ENCODE data around the gene MASTL. TPM values are rescaled to one million over a fixed set of nuclear protein-coding genes. Genes with fewer than 3 reads are reported as not detected.

MASTL gene
- total RNA-seq, 1 experiment from 2014 or later = 12.3 TPM

DNA sequence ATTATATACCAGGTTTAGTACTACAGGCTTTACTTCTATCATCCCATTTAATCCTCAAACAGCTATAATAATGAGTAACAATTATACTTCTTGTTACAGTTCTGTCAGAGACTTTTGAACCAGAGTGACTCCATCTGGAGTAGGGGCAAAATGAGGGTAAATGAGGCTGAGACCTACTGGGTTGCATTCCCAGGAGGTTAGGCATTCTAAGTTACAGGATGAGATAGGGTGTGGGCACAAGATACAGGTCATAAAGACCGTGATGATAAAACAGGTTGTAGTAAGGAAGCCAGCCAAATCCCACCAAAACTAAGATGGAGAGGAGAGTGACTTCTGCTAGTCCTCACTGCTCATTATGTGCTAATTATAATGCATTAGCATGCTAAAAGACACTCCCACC is 4.9 kb upstream of the MASTL start:
- TF ChIP-seq, protein P1, sequence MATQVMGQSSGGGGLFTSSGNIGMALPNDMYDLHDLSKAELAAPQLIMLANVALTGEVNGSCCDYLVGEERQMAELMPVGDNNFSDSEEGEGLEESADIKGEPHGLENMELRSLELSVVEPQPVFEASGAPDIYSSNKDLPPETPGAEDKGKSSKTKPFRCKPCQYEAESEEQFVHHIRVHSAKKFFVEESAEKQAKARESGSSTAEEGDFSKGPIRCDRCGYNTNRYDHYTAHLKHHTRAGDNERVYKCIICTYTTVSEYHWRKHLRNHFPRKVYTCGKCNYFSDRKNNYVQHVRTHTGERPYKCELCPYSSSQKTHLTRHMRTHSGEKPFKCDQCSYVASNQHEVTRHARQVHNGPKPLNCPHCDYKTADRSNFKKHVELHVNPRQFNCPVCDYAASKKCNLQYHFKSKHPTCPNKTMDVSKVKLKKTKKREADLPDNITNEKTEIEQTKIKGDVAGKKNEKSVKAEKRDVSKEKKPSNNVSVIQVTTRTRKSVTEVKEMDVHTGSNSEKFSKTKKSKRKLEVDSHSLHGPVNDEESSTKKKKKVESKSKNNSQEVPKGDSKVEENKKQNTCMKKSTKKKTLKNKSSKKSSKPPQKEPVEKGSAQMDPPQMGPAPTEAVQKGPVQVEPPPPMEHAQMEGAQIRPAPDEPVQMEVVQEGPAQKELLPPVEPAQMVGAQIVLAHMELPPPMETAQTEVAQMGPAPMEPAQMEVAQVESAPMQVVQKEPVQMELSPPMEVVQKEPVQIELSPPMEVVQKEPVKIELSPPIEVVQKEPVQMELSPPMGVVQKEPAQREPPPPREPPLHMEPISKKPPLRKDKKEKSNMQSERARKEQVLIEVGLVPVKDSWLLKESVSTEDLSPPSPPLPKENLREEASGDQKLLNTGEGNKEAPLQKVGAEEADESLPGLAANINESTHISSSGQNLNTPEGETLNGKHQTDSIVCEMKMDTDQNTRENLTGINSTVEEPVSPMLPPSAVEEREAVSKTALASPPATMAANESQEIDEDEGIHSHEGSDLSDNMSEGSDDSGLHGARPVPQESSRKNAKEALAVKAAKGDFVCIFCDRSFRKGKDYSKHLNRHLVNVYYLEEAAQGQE (IDR thresholded peaks at IDR 0.05; ENCODE audit: insufficient read depth in 1 of 2, low read depth in 2 of 2, low read length in 1 of 2) = no peak
- no peak for TF ChIP-seq SIN3A (IDR thresholded peaks at IDR 0.05; ENCODE audit: borderline replicate concordance, insufficient read depth, low read depth, low read length)
- TF ChIP-seq POLR2AphosphoS5 (IDR thresholded peaks at IDR 0.05; ENCODE audit: low read depth, low read length) = no peak
- TF ChIP-seq, protein P2, sequence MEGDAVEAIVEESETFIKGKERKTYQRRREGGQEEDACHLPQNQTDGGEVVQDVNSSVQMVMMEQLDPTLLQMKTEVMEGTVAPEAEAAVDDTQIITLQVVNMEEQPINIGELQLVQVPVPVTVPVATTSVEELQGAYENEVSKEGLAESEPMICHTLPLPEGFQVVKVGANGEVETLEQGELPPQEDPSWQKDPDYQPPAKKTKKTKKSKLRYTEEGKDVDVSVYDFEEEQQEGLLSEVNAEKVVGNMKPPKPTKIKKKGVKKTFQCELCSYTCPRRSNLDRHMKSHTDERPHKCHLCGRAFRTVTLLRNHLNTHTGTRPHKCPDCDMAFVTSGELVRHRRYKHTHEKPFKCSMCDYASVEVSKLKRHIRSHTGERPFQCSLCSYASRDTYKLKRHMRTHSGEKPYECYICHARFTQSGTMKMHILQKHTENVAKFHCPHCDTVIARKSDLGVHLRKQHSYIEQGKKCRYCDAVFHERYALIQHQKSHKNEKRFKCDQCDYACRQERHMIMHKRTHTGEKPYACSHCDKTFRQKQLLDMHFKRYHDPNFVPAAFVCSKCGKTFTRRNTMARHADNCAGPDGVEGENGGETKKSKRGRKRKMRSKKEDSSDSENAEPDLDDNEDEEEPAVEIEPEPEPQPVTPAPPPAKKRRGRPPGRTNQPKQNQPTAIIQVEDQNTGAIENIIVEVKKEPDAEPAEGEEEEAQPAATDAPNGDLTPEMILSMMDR (IDR thresholded peaks at IDR 0.05) = no peak
- no peak for TF ChIP-seq TCF7L2 (IDR thresholded peaks at IDR 0.05; ENCODE audit: low read depth, low read length)
- DNase-seq (ENCODE audit: low read depth, low spot score) (no peak), ATAC-seq (no peak)
- no peaks in the 10 kb centered on the region for H3K9me3 ChIP-seq (ENCODE audit: control insufficient read depth, insufficient read depth, low read depth, low read length)
- H3K36me3 ChIP-seq (ENCODE audit: control insufficient read depth, insufficient read depth, low read length) = peaks cover 19% of the 10 kb centered on the region
- BruUV-seq (replicated peaks) = no TSS peak
- POLR2A ChIA-PET = no interaction called here
- in situ Hi-C loops (cut with HindIII; ENCODE audit: low pct_unique_long_range_greater_than_20kb, low sequenced_read_pairs) (no loop called here), intact Hi-C loops (cut with micrococcal nuclease; ENCODE audit: unreplicated experiment) (no loop called here)
- H3K4me3 ChIP-seq (ENCODE audit: low read depth in 2 of 2, low read length in 2 of 2) = no peak overlapping the region
- H3K27me3 ChIP-seq (ENCODE audit: control insufficient read depth, insufficient read depth, low read length) = no peaks in the 10 kb centered on the region
- no peak overlapping the region for H3K27ac ChIP-seq (ENCODE audit: low read length)
- 0 out of 2 replicates have a peak, but pooled peaks cover 2% of the 10 kb centered on the region for H3K4me1 ChIP-seq (ENCODE audit: control insufficient read depth, insufficient read depth, low read length)
- CTCF ChIA-PET = no interaction called here

DNA sequence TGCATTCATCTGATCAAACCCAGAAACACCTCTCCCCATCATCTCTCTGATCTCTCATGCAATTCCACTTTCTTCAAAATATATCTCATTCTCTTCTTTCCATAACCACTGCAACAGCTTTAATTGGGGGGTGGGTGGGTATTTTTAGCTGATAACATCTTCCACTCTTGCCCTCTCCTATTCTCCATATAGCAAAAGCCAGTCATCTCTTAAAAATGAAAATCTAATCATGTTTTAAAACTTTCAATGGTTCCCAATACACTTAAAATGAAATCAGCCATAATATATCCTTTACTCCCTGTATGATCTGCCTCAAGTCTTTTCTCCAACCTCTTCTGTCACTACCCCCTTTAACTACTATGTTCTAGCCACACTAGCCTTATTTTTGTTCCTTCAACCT is 2.5 kb upstream of the MASTL start:
- no TSS peak for BruUV-seq (replicated peaks)
- peak overlapping the region; percentile 96 for H3K27ac ChIP-seq (ENCODE audit: low read length)
- H3K4me3 ChIP-seq (ENCODE audit: low read depth in 2 of 2, low read length in 2 of 2) = peak overlapping the region; percentile 94 to 95
- TF ChIP-seq, protein P1 (IDR thresholded peaks at IDR 0.05; ENCODE audit: insufficient read depth in 1 of 2, low read depth in 2 of 2, low read length in 1 of 2) = no peak
- TF ChIP-seq, protein P2 (IDR thresholded peaks at IDR 0.05) = no peak
- no peak for TF ChIP-seq POLR2AphosphoS5 (IDR thresholded peaks at IDR 0.05; ENCODE audit: low read depth, low read length)
- no peak for TF ChIP-seq TCF7L2 (IDR thresholded peaks at IDR 0.05; ENCODE audit: low read depth, low read length)
- no peak for TF ChIP-seq SIN3A (IDR thresholded peaks at IDR 0.05; ENCODE audit: borderline replicate concordance, insufficient read depth, low read depth, low read length)
- H3K9me3 ChIP-seq (ENCODE audit: control insufficient read depth, insufficient read depth, low read depth, low read length) = no peaks in the 10 kb centered on the region
- peaks cover 14% of the 10 kb centered on the region for H3K36me3 ChIP-seq (ENCODE audit: control insufficient read depth, insufficient read depth, low read length)
- intact Hi-C loops (cut with micrococcal nuclease; ENCODE audit: unreplicated experiment) (no loop called here), in situ Hi-C loops (cut with HindIII; ENCODE audit: low pct_unique_long_range_greater_than_20kb, low sequenced_read_pairs) (no loop called here)
- ATAC-seq = no peak
- POLR2A ChIA-PET = no interaction called here
- H3K27me3 ChIP-seq (ENCODE audit: control insufficient read depth, insufficient read depth, low read length) = no peaks in the 10 kb centered on the region
- H3K4me1 ChIP-seq (ENCODE audit: control insufficient read depth, insufficient read depth, low read length) = peaks cover 6% of the 10 kb centered on the region
- no peak for DNase-seq (ENCODE audit: low read depth, low spot score)
- CTCF ChIA-PET = no interaction called here
